Breast epithelium (tissue), 3 donors: Measurements from ENCODE around the gene P2RY11.

Experiments
- CTCF ChIP-seq, 3 donors: fragments of 450-650 bp; IDR thresholded peaks; one replicate each; pipeline ENCODE4 v1.5.1; 2016 to 2017; ENCODE audit warnings: antibody characterized with exemption in 3 of 3, mild to moderate bottlenecking in 3 of 3, moderate library complexity in 3 of 3
- POLR2A ChIP-seq: fragments of 450-650 bp; IDR thresholded peaks from one replicate; pipeline ENCODE4 v1.6.1; 2016; ENCODE audit warnings: antibody characterized with exemption, mild to moderate bottlenecking, moderate library complexity

GRCh38 chr19:10141973-10142372 lies 30.5 kb downstream of the P2RY11 start:
- no peak for TF ChIP-seq CTCF (IDR thresholded peaks at IDR 0.05)
- no peak for TF ChIP-seq POLR2A
